B cell (primary cell): ENCODE measurements around the gene ODC1.

Source experiments
- CTCF ChIP-seq: fragments of 200-600 bp; IDR thresholded peaks from one replicate; pipeline ENCODE4 v1.8.0; 2022; ENCODE audit warnings: antibody characterized with exemption, mild to moderate bottlenecking
- EZH2 ChIP-seq: IDR thresholded peaks from 2 replicates; pipeline ENCODE4 v1.6.1; 2012; ENCODE audit warnings: borderline replicate concordance, low read depth, mild to moderate bottlenecking, moderate library complexity, low read length; ENCODE audit not compliant: insufficient read depth, poor library complexity, severe bottlenecking

DNA sequence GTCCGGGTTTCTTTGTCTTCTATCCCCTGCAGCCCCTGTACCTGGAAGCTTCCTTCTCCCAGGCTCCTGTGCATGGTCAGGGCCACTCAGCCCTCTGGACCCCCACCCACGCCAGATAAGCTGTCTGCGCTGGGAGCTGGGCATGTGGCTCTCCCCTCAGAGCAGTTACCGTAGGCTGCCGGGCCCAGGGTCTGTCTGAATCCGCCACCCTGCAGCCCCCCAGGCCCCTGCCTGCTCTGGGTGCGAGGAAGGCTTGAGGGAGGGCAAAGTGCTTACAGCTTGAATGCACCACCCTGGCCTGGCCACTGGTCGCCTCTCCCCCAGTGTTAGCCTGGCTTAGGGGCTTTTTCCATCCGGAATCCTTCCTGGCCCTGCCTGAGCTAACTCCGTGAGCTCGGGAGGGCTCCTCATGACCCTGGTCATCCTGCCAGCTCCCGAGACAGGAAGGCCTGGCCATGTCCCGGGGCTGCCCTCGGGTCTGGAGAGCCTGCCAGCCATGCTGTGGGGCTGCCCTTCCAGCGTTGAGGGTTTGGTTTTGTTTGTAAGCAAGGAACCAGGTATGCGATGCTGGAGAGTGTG lies 50.7 kb downstream of the ODC1 start:
- TF ChIP-seq CTCF (no peak), EZH2 (no peak)
